A204.1 (cell line): ENCODE results near the gene NFIL3.

Source experiments
- FAIRE-seq: peaks from 2 replicates; lab custom pipeline; 2012; peaks lifted over from hg19 to GRCh38; lab: Jason Lieb, UNC

Gene NFIL3

DNA sequence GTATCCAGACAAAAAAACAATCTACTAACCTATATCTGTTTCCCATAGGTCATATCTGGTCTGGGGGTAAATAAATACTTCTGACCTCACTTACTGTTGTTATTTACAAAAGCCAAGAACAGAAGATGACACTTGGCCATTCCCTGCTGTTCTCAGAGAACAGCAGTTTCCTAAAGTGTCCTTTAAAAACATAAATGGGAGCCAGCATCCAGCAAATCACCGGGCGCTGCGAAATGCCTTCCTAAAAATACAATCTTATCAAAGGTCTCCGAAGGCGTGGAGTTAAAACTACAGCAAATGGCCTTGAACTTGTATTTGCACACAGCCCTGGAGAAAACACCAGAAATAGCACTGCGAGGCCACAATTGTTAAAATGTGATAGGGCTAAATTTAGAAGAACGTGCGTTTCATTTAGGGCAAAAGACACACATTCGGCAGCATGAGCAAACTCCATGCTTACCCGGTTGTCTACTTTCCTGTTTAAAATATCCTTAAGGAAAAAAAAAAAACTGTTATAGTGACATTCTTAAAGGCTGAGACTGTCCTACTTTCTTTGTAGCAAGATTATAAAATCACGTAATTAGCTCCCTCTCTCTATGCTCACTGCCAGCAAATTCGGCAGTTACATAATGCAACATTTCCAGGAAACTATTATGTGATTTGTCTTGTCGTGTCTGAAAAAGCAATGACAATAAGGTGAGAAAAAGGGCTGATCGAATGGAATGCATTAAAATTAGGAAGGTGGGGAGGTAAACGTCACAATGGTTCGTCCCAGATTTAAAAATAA lies 1.5 kb downstream of the NFIL3 start:
- no peak for FAIRE-seq

GRCh38 chr9:91421128-91421765 lies 2.4 kb downstream of the NFIL3 start:
- no peak for FAIRE-seq

DNA sequence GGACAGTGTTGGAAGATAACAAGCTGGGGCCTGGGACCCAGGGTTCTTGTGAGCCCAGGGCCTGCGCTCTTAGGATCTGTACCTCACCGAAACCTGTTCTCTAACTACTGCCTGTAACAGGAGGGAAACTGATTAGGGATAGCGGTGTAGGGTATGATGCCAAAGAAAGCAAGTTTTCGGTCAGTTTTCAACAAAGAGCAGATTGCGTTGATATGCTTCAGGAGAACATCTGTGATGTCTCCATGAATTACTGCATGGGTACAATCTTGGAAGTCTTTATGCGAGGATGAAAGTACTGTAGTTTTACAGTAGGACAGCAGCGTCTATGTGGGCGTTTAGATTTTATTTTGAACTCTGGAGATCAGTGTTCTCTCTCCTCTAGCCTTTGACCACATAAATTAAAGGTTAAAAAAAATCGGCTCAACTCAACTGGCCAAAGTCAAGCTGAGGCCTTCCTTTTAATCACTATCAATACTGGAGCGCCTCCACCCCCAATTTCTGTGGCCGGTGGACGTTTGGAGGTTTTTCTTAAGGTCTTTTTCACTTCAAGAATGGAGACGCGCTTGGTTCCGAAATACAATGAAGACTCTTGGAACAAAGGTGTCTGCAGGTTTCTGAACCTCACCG lies 3.0 kb downstream of the NFIL3 start:
- no peak for FAIRE-seq

DNA sequence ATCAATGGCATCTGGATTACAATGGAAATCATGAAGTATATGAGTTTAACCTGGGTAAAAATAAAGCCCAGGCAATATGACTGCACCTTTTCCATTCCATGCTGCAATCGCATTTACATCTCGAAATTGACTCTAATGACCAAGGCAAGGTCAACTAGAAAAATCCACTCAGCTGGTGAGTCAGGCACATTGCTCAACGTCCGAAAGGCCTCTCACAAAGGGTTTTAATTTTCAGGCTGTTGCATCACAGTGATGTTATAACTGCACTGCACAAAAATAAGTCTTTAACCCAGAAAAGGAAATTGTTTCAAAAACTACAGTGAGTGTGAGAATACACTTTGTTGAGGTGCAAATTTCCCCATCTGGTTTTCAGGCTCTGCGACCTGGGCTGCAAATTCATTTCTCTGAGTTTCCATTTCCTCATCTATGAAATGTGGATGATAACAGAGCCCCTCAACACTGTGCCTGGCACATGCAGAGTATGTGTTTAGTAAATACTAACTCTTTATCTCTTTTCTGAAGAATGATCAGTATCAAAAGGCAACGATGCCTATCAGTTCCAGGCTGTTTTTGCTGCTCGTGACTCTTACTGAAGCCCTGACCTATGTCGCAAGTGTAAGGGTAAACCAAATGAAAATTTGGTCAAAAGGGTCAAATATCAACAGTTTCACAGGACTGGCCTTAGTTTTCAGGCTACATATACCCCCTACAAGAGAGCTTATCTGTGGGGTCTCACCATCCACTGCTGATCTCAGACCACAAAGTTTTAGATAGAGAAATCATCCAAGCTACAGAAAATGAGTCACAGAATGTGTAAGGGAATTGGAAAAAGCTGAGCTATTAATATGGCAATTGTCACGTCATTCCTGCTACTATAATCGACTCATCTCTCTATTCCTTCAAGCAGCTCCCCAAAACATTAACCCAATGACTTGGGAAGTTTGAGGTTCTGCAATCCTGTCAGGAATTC lies 4.1 kb downstream of the NFIL3 start:
- FAIRE-seq, result no peak

DNA sequence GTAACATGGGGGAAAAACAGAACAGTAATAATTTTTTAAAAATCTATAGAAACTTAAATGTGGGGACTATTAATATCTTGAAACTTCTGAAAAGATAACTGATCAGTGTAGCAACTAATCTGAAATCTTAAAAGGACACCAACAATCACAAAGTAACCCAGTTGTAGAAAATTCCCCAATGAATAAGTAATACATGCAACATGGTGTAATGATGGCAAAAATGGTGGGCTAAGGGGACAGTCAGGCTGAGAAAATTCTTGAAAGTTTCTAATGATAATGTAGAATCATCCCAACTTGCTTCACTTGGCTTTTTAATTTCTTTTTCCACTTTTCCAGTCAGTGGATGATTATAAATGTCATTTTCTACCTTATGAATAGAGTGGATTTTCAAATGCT lies 5.4 kb downstream of the NFIL3 start:
- no peak for FAIRE-seq

DNA sequence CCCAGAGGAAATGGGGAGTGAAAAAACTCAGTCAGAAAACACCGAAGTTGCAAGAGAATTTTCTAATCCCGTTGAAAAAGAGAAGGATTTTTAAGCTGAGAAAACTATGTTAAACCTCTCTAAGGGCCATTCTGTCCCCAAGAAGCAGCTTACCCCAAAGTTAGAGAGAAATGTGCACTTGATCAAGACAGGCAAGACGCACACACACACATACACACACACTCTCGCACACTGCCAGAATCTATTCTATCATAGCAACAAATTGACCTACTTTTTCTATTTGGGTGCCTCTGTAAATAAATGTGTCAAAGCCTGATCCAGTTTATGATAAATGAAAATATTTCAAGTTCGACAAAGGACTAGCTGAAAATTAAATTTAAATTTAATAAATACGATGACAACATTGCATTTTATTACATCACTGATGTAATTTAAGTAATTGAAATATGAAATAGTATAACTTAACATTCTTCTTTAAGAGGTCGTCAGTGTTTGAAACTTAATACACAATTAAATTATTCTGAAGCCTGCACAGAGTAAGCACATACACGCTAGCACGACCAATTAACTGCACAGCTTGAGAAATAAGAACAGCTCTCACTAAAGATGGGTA lies 5.9 kb downstream of the NFIL3 start:
- FAIRE-seq, result no peak

DNA sequence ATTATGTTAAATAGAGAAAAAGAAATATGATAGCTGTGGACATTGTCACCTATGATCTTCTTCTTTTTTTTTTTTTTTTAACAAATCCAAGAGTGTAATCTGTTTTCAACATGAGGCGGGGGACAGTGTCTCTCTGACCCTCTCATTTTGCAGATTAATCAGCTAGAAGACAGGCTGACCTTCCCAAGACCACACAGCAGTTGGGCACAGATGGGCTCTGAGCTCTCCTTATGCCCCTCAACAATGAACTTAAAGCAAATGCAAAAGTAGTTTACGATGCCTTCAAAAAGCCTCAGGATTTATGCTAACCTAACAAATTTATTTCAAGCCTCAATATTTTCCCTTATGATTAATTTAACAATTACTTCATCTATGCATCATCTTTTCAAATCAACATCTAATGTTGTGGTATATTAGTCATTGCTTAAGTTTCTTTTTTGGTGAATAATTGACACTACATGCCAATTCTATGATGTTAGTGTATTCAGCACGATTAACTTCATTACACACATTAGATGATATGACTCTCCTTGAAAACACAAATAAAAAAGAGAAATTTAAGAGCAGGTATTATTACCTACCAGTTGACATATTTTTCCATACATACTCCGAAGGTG lies 7.4 kb downstream of the NFIL3 start:
- FAIRE-seq, result no peak

- FAIRE-seq, result no peak
Observed at GRCh38 chr9:91415290-91415689, 8.3 kb downstream of the NFIL3 start.

GRCh38 chr9:91412941-91413340 lies 10.7 kb downstream of the NFIL3 start:
- no peak for FAIRE-seq

- FAIRE-seq, result no peak
Observed at GRCh38 chr9:91411096-91411771, 12.4 kb downstream of the NFIL3 start.

- no peak for FAIRE-seq
Observed at GRCh38 chr9:91410161-91410560, 13.5 kb downstream of the NFIL3 start.

DNA sequence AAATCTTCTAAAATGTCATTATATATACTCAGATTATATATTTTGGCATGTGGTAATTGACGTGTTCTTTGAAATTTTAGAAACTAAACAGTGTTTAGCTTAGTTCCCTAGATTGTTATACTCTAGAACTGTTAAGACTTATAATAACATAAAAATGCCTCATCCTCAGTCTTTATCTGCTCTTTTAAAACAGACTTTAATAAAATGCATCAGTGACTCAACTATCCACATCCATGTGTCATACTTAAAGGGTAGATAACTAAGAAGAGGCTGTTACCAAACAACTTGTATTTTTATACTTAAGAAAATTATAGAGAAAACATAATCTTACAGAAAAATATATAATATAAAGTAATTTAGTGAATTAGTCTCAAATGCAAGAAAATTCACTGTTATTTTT lies 15.2 kb downstream of the NFIL3 start:
- FAIRE-seq, result no peak

- FAIRE-seq, result no peak
Observed at GRCh38 chr9:91407580-91408318, 15.9 kb downstream of the NFIL3 start.

DNA sequence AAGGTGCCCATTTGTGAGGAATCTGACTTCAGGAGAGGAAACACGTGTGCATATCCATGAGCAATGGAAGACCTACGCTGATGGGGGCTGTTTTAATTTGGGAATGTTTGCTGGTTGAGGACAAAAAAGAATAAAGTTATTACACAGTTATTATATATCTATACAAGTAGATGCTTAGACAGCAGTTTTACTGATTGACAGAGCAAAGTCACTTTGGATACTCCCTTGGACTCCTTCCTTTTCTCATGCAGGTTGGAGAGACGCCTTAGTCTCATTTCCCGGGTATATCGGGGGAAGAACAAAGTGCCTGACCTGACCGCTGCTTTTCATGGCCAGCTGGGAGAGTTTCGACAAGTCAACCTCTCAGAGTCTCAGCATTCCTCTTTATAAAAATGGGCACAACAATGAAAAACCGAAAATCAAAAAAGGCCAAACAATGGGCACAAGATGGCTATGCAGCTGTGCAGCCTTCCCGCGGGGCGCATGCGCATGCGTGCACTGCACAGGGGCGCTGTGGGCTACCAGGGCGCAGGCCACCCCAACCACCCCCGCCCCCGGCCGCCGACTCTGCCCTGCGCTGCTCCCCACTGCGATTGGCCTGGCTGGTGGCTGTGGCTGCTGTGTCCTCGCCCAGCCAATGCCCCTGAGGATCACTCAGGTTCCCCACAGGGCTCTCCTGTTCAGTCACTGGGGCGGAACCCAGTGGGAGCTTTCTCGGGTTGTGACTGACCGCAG lies 18.1 kb downstream of the NFIL3 start:
- FAIRE-seq, result no peak

- no peak for FAIRE-seq
Observed at GRCh38 chr9:91403665-91404543, 19.7 kb downstream of the NFIL3 start.

GRCh38 chr9:91398926-91399325 lies 24.7 kb downstream of the NFIL3 start:
- no peak for FAIRE-seq

DNA sequence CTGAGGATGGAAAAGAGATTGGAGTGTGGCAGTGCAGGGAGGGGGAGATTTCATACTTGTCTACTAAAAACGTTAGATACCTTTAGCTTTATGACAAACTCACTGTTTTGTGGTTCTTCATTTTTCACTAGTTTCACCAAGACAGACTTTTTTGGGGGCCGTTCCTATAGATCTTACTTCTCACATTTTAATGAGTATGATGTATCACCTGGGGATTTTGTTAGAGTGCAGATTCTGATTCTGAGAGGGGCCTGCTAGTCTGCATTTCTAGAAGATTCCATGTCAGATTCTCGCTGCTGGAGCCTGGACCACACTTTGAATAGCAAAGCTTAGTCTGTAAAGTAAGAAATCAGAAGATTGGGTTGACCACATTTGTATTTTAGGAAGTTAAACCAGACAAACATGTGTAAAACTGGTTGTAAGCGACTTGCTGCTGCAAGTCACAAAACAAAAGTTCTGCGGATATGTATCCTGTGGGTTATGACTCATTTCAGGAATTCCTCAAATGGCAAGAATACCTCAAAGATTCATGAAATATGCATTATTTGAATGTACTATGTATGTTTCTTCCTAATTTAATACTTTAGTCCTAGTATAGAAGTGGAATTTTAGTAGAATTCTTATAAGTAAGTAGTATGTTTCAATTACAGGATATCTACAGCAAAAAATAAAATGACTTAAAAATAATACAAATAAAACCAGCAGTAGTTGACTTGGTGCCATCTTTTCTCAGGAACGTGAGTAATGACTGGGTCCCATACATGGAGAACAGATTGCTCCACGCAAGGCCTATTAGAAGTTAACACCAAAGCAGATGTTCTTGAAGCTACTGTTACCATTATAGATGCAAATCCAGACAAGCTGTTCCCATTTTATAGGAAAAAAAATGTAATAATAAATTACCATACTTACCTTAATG lies 27.8 kb downstream of the NFIL3 start:
- FAIRE-seq, result no peak
